ENCODE data around the gene LURAP1L.

Gene LURAP1L

GRCh38 chr9:12735665-12736064, 39.2 kb upstream of the LURAP1L start:
- Histone ChIP-seq H3K4me3 (ENCODE audit: low read depth, low read length) (no peak overlapping the region), H3K27ac (no peak overlapping the region), H3K27me3 (ENCODE audit: insufficient read depth, low read depth, severe bottlenecking) (no peaks in the 10 kb centered on the region), H3K36me3 (no peaks in the 10 kb centered on the region), H3K9me3 (ENCODE audit: severe bottlenecking) (peaks cover 4% of the 10 kb centered on the region)
- no peak for TF ChIP-seq CTCF (IDR thresholded peaks at IDR 0.05; ENCODE audit: low read depth, low read length)
- DNase-seq, result no peak

DNA sequence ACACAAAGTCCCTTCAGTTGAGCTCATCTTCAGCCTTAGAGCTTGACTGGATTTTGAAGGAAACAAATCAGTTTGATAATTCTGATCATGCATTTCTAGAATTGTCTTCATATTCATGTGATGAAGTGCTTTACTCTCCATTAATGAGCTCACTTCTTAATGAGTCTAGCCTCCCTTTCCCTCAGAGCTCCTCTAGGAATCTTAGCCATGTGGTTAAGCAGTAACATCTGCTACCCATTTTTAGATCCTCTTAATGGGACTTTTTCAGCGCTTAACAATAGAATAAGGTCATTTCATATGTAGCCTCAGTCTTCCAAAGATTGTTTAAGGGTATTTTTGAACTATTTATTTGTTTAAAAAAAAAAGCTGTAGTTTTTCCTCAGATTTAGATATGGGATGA, 36.9 kb upstream of the LURAP1L start:
- no peak for DNase-seq
- peaks cover 4% of the 10 kb centered on the region for H3K9me3 ChIP-seq (ENCODE audit: severe bottlenecking)
- H3K27me3 ChIP-seq (ENCODE audit: insufficient read depth, low read depth, severe bottlenecking), result no peaks in the 10 kb centered on the region

GRCh38 chr9:12739014-12739652, 35.7 kb upstream of the LURAP1L start:
- no peaks in the 10 kb centered on the region for H3K36me3 ChIP-seq
- no peak for TF ChIP-seq CTCF (IDR thresholded peaks at IDR 0.05; ENCODE audit: low read depth, low read length)
- no peaks in the 10 kb centered on the region for H3K27me3 ChIP-seq (ENCODE audit: insufficient read depth, low read depth, severe bottlenecking)
- no peak for DNase-seq
- no peak overlapping the region for H3K4me3 ChIP-seq (ENCODE audit: low read depth, low read length)
- peaks cover 4% of the 10 kb centered on the region for H3K9me3 ChIP-seq (ENCODE audit: severe bottlenecking)
- H3K27ac ChIP-seq, result no peak overlapping the region

More for the DNA sequence above, 36.9 kb upstream of the LURAP1L start:
- Histone ChIP-seq H3K4me3 (ENCODE audit: low read depth, low read length) (no peak overlapping the region), H3K36me3 (no peaks in the 10 kb centered on the region), H3K27ac (no peak overlapping the region; the same call in 1 of the 2 replicates)
- TF ChIP-seq CTCF (IDR thresholded peaks at IDR 0.05; ENCODE audit: low read depth, low read length), result no peak

DNA sequence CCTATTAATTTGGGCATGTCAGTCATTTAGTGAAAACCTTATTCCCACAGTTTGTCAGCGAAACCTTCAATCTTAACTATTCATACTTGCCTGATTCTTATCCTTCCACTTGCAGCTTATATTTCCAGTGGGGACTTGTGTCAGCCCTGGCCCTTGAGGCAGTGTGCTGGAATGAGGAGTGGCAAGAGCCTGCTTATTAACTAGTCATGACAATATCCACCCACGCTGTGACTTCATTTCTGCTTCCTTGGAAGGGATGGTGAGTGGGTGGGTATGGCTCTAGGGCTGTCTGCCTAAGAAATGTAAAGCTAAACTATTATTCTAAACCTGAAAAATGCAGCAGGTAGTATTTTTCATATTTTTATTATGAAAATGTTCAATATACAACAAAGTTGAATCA, 34.0 kb upstream of the LURAP1L start:
- no peak overlapping the region for H3K27ac ChIP-seq
- no peak overlapping the region for H3K4me3 ChIP-seq (ENCODE audit: low read depth, low read length)
- H3K9me3 ChIP-seq (ENCODE audit: severe bottlenecking), result no peaks in the 10 kb centered on the region
- H3K36me3 ChIP-seq, result no peaks in the 10 kb centered on the region
- no peaks in the 10 kb centered on the region for H3K27me3 ChIP-seq (ENCODE audit: insufficient read depth, low read depth, severe bottlenecking)
- TF ChIP-seq CTCF (IDR thresholded peaks at IDR 0.05; ENCODE audit: low read depth, low read length), result no peak
- DNase-seq, result no peak

DNA sequence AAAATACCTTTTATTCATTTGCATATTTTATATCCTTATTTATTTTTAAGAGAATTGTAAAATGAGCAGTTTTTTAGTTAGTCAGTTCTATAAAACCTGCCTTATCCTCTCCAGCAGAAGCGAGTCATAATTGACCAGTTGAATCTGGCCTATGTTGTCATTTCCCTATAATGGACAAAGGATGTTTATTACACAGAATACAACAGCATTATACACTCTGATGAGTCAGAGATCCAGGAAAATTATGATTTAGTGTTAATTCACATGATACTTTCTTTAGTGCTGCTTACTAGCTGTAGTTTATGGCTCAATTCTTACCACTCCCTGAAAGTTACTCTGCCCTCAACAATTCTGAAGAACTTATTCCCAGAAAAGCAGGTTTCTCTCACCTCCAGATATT, 26.8 kb upstream of the LURAP1L start:
- H3K27me3 ChIP-seq (ENCODE audit: insufficient read depth, low read depth, severe bottlenecking), result no peaks in the 10 kb centered on the region
- H3K9me3 ChIP-seq (ENCODE audit: severe bottlenecking), result no peaks in the 10 kb centered on the region
- H3K27ac ChIP-seq, result no peak overlapping the region
- DNase-seq, result no peak
- no peak overlapping the region for H3K4me3 ChIP-seq (ENCODE audit: low read depth, low read length)
- no peak for TF ChIP-seq CTCF (IDR thresholded peaks at IDR 0.05; ENCODE audit: low read depth, low read length)
- no peaks in the 10 kb centered on the region for H3K36me3 ChIP-seq

GRCh38 chr9:12748954-12749353, 25.9 kb upstream of the LURAP1L start:
- no peak for TF ChIP-seq CTCF (IDR thresholded peaks at IDR 0.05; ENCODE audit: low read depth, low read length)
- no peaks in the 10 kb centered on the region for H3K27me3 ChIP-seq (ENCODE audit: insufficient read depth, low read depth, severe bottlenecking)
- H3K4me3 ChIP-seq (ENCODE audit: low read depth, low read length), result no peak overlapping the region
- H3K27ac ChIP-seq, result no peak overlapping the region
- no peaks in the 10 kb centered on the region for H3K36me3 ChIP-seq
- no peaks in the 10 kb centered on the region for H3K9me3 ChIP-seq (ENCODE audit: severe bottlenecking)
- DNase-seq, result no peak
